HCT116 (cell line): ENCODE data around the gene TBL2.

Experiments
- CBX3 ChIP-seq: IDR thresholded peaks from 2 replicates; pipeline ENCODE4 v1.6.1; 2012; ENCODE audit warnings: low read depth
- EZH2phosphoT487 ChIP-seq: fragments of 200-600 bp; IDR thresholded peaks from 2 replicates; pipeline ENCODE4 v1.6.1; 2018; ENCODE audit warnings: antibody characterized with exemption, borderline replicate concordance
- POLR2AphosphoS5 ChIP-seq: IDR thresholded peaks from 2 replicates; pipeline ENCODE4 v1.6.1; 2011; ENCODE audit warnings: mild to moderate bottlenecking, low read depth, low read length, moderate library complexity

DNA sequence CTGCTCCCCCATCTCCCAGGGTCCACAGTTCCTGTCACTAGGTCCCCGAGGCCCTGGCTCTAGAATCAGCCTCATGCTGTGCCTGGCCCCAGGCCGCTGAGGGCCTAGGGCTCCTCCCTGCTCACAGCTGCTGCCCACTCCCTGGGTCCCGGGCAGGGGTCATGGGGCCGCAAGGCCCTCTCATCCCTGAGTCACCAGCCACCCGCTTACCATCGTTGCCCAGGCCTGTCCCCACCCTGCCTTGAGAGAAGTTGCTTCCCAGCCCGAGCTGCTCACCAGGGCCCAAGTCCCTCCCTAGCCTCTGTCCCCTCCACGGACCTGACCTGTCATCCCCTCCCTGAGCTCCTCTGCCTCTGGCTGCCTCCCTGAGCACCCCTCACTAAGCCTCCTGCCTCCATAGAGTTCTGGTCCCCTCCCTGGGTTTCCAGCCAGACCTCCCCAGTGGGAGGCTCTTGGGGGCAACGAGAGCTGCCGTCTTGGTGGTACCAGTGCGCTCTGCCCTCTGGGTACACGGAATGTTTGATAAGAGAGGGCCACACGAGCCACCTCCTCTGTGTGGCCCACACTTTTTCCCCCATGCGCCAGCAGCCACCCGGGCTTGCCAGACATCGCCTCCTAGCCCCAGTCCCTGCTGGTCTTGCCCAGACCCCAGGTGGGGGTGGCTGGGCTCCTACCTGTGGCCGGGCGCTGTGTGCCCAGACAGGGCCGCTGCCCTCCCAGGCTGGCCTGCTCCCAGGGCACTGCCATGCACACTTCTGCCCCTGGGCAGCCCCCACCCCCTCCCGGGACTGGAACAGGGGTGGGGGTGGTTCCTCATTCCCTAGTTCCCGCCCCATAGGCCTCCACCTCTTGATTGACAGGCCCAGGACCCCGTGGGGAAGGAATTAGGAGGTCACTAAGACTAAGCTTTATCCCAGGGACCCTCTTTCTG, 24.6 kb upstream of the TBL2 start:
- no peak for TF ChIP-seq CBX3
- TF ChIP-seq EZH2phosphoT487: no peak
- TF ChIP-seq POLR2AphosphoS5: no peak; the same call in 1 of the 2 replicates
